K562 (cell line): ENCODE measurements around the gene DTD1. TPM values are rescaled to one million over a fixed set of nuclear protein-coding genes. Genes with fewer than 3 reads are reported as not detected.

Experiments
- ATAC-seq: fragments of 200-7000 bp; cut with Tn5 transposase; 3 replicates; pipeline ENCODE4 v1.9.1; 2020; ENCODE audit warnings: moderate library complexity
- BruUV-seq: library from RNA; stranded (reverse); fragments of 400-500 nt; replicated peaks from 2 replicates; lab custom pipeline; 2021; lab: Mats Ljungman, UMichigan
- CTCF ChIA-PET: fragments of 300-600 bp; formaldehyde crosslinking; extraction: SDS; loops from one replicate; lab custom pipeline; 2021; ENCODE audit warnings: low intra/inter-chr PET ratio; lab: Yijun Ruan, JAX
- POLR2A ChIA-PET: fragments of 300-600, 350-650 bp; sonication (Branson Sonifier 250); formaldehyde crosslinking; extraction: SDS; loops from one replicate; lab custom pipeline; 2021; ENCODE audit warnings: antibody characterized with exemption, inconsistent platforms; lab: Yijun Ruan, JAX
- DNase-seq, 4 experiments: peaks; one replicate each; pipeline versions ENCODE4 v3.0.0 to v3.0.0-alpha.2; 2011 to 2018; ENCODE audit warnings: low spot score in 3 of 4, mixed read lengths in 3 of 4; ENCODE audit errors: extremely low read depth in 1 of 4
- FAIRE-seq: peaks from 2 replicates; lab custom pipeline; 2011; peaks lifted over from hg19 to GRCh38; lab: Jason Lieb, UNC
- H2AFZ ChIP-seq: 2 replicates; pipeline ENCODE4 v1.6.0; 2011; ENCODE audit warnings: low read depth, low read length, control low read depth, inconsistent platforms
- H3K27ac ChIP-seq: fragments of 200-600 bp; 3 replicates; pipeline ENCODE4 v1.8.0; 2011; ENCODE audit warnings: low read depth, mild to moderate bottlenecking, control low read depth, inconsistent platforms, low read length, moderate library complexity, mixed read lengths; ENCODE audit errors: extremely low read depth
- H3K27me3 ChIP-seq, 2 experiments: fragments of 300-600 bp in 1 of 2; 2 replicates in 1 of 2; 3 replicates in 1 of 2; pipeline versions ENCODE4 v1.6.0 to v1.8.0; 2011; ENCODE audit warnings: inconsistent platforms in 2 of 2, low read length in 2 of 2, mild to moderate bottlenecking in 1 of 2, mixed read lengths in 1 of 2, moderate library complexity in 1 of 2; ENCODE audit not compliant: control insufficient read depth in 2 of 2, insufficient read depth in 2 of 2
- H3K36me3 ChIP-seq: fragments of 300-600 bp; 3 replicates; pipeline ENCODE4 v1.8.0; 2011; ENCODE audit warnings: mild to moderate bottlenecking, low read length, inconsistent platforms; ENCODE audit not compliant: control insufficient read depth, insufficient read depth
- H3K4me1 ChIP-seq, 2 experiments: fragments of 200-600 bp in 1 of 2; replicated peaks in 1 of 2; 2 replicates in 1 of 2; 3 replicates in 1 of 2; pipeline versions ENCODE4 v1.5.1 to v1.8.0; 2011; ENCODE audit warnings: inconsistent platforms in 2 of 2, low read length in 2 of 2, mild to moderate bottlenecking in 1 of 2, mixed read lengths in 1 of 2, moderate library complexity in 1 of 2; ENCODE audit not compliant: control insufficient read depth in 2 of 2, insufficient read depth in 2 of 2
- H3K4me2 ChIP-seq: 2 replicates; pipeline ENCODE4 v1.6.1; 2011; ENCODE audit warnings: low read length, control low read depth, inconsistent platforms, mixed read lengths; ENCODE audit not compliant: insufficient read depth
- H3K4me3 ChIP-seq: fragments of 200-600 bp; sonication (generic), shearing (Covaris generic); 2 replicates; pipeline ENCODE4 v1.5.1; 2016; ENCODE audit warnings: control low read depth, inconsistent platforms
- H3K79me2 ChIP-seq: fragments of 200-600 bp; 3 replicates; pipeline ENCODE4 v1.8.0; 2011; ENCODE audit warnings: low read length, inconsistent platforms; ENCODE audit not compliant: control insufficient read depth, insufficient read depth
- H3K9ac ChIP-seq, 2 experiments: 2 replicates each; pipeline versions ENCODE4 v1.6.0 to v1.6.1; 2011; ENCODE audit warnings: low read depth in 2 of 2, low read length in 2 of 2, control low read depth in 1 of 2, inconsistent platforms in 1 of 2, mild to moderate bottlenecking in 1 of 2, mixed read lengths in 1 of 2; ENCODE audit not compliant: insufficient read depth in 1 of 2
- H3K9me1 ChIP-seq: one replicate; pipeline ENCODE4 v1.6.0; 2011; ENCODE audit warnings: inconsistent platforms, mild to moderate bottlenecking, low read length, moderate library complexity; ENCODE audit not compliant: control insufficient read depth, insufficient read depth
- H3K9me3 ChIP-seq: replicated peaks from 2 replicates; pipeline ENCODE4 v1.5.1; 2011; ENCODE audit warnings: low read depth, low read length, inconsistent platforms; ENCODE audit not compliant: control insufficient read depth, insufficient read depth
- H4K20me1 ChIP-seq: replicated peaks from 2 replicates; pipeline ENCODE4 v1.6.1; 2011; ENCODE audit warnings: low read length, inconsistent platforms, mixed read lengths; ENCODE audit not compliant: control insufficient read depth, insufficient read depth
- CHD2 ChIP-seq: IDR thresholded peaks from 2 replicates; pipeline ENCODE4 v1.6.1; 2011; ENCODE audit warnings: low read depth, low read length
- CREM ChIP-seq: IDR thresholded peaks from 2 replicates; pipeline ENCODE4 v1.6.1; 2014; ENCODE audit warnings: antibody characterized with exemption, low read depth
- ELF2 ChIP-seq: fragments of 250-450 bp; sonication (Bioruptor Pico); IDR thresholded peaks from 2 replicates; pipeline ENCODE4 v1.5.0; 2021; ENCODE audit warnings: mild to moderate bottlenecking
- FOXA1 ChIP-seq: fragments of 450-650 bp; IDR thresholded peaks from 2 replicates; pipeline ENCODE4 v1.6.1; 2016; ENCODE audit warnings: mild to moderate bottlenecking, borderline replicate concordance
- HES1 ChIP-seq: fragments of 450-650 bp; IDR thresholded peaks from 2 replicates; pipeline ENCODE4 v1.6.1; 2016; ENCODE audit warnings: low read depth, mild to moderate bottlenecking, moderate library complexity
- HMBOX1 ChIP-seq: sonication (generic); IDR thresholded peaks from 2 replicates; pipeline ENCODE4 v1.6.1; 2016
- KAT7 ChIP-seq: sonication (generic); formaldehyde crosslinking; IDR thresholded peaks from 2 replicates; pipeline ENCODE4 v1.8.0; 2022; ENCODE audit warnings: missing genetic modification reagents, mild to moderate bottlenecking, borderline replicate concordance
- MBD2 ChIP-seq: sonication (generic); IDR thresholded peaks from 2 replicates; pipeline ENCODE4 v1.6.1; 2016; ENCODE audit warnings: low read depth, borderline replicate concordance
- MXD1 ChIP-seq: fragments of 250-450 bp; sonication (Bioruptor Pico); IDR thresholded peaks from 2 replicates; pipeline ENCODE4 v1.8.0; 2021; ENCODE audit warnings: borderline replicate concordance, mild to moderate bottlenecking, moderate library complexity; ENCODE audit not compliant: poor library complexity, severe bottlenecking
- SETDB1 ChIP-seq: IDR thresholded peaks from one replicate; pipeline ENCODE4 v1.6.1; 2012; ENCODE audit warnings: low read length, control low read depth, inconsistent platforms
- SLC30A9 ChIP-seq: fragments of 250-450 bp; sonication (Bioruptor Pico); IDR thresholded peaks from 2 replicates; pipeline ENCODE4 v1.8.0; 2022; ENCODE audit warnings: mild to moderate bottlenecking, moderate library complexity
- TCF15 ChIP-seq: fragments of 250-450 bp; sonication (Bioruptor Pico); IDR thresholded peaks from 2 replicates; pipeline ENCODE4 v1.8.0; 2022; ENCODE audit warnings: moderate library complexity, mild to moderate bottlenecking, inconsistent platforms
- THAP7 ChIP-seq: fragments of 250-450 bp; sonication (Bioruptor Pico); IDR thresholded peaks from 2 replicates; pipeline ENCODE4 v1.5.0; 2021
- ZZZ3 ChIP-seq: fragments of 450-650 bp; IDR thresholded peaks from 2 replicates; pipeline ENCODE4 v1.6.1; 2016; ENCODE audit warnings: antibody characterized with exemption, mild to moderate bottlenecking, moderate library complexity
- WGBS: fragments of 100-300 bp; shearing (Covaris generic); methylation state at CpG from one replicate; pipeline ENCODE4 v1.1.6; 2016; ENCODE audit warnings: low coverage, mixed read lengths; ENCODE audit not compliant: insufficient coverage; ENCODE audit errors: missing lambda C conversion rate; 5-methylcytosine and 5-hydroxymethylcytosine counted together
- in situ Hi-C: fragments of 300-500 bp; cut with MboI; formaldehyde crosslinking; loops from 4 replicates; pipeline ENCODE4 v1.15.0; 2018; ENCODE audit warnings: inconsistent platforms, mixed read lengths
- intact Hi-C: fragments of 100-400 bp; cut with micrococcal nuclease; formaldehyde crosslinking; loops from 2 replicates; pipeline ENCODE4 v1.14.2; 2022
- polyA plus RNA-seq, 8 experiments: library from polyadenylated mRNA; depleted of rRNA in 4 of 8; stranded (reverse) in 5 of 8; unstranded in 3 of 8; fragments of >200 nt; fragmentation: Nextera tagmentation in 2 of 8; fragmentation: Illumina TruSeq in 1 of 8; extraction: Ambion mirVana in 2 of 8; extraction: Trizol in 1 of 8; gene quantifications; 2 replicates each; pipeline versions ENCODE4 v1.2.1 to v1.2.3, GENCODE V29; 2011 to 2014; ENCODE audit warnings: inconsistent platforms in 1 of 8, missing spikeins in 1 of 8
- total RNA-seq, 7 experiments: library from RNA; depleted of rRNA in 6 of 7; stranded (reverse); fragments of >200 nt in 6 of 7; fragmentation: Illumina TruSeq in 2 of 7; extraction: Trizol in 2 of 7; gene quantifications; 2 replicates each; pipeline versions ENCODE4 v1.2.1 to v1.2.3, GENCODE V29; 2011 to 2021; ENCODE audit warnings: low replicate concordance in 1 of 7

The DTD1 gene
- total and polyA plus RNA-seq, 9 of the 15 experiments (the other 6 are each of a cell fraction or from before 2014, with no cell fraction given) = 5.7 to 28.6 (median 26.8) TPM

- Histone ChIP-seq H3K79me2 (no peaks in the 10 kb centered on the region), H3K9me3 (no peaks in the 10 kb centered on the region), H2AFZ (no peak overlapping the region), H3K36me3 (no peaks in the 10 kb centered on the region), H3K4me3 (no peak overlapping the region), H3K9ac (no peak overlapping the region), H3K4me1 (no peaks in the 10 kb centered on the region), H3K27me3 (no peaks in the 10 kb centered on the region), H3K27ac (no peak overlapping the region), H4K20me1 (0 out of 2 replicates have a peak, but pooled peaks cover 7% of the 10 kb centered on the region), H3K4me2 (no peak overlapping the region), H3K9me1 (no peaks in the 10 kb centered on the region)
- no peak for FAIRE-seq
- ChIA-PET CTCF (no interaction called here), POLR2A (no interaction called here)
- TF ChIP-seq ELF2 (CRISPR knock-in tag) = no peak
- TF ChIP-seq ZZZ3 = no peak
- TF ChIP-seq THAP7 = no peak
- TF ChIP-seq KAT7 (CRISPR knock-in tag) = no peak
- TF ChIP-seq CHD2 = no peak
- no peak for TF ChIP-seq HMBOX1
- no peak for TF ChIP-seq MBD2
- no peak for TF ChIP-seq MXD1 (CRISPR knock-in tag)
- TF ChIP-seq CREM = no peak
- TF ChIP-seq FOXA1 = no peak
- TF ChIP-seq HES1 = no peak
- TF ChIP-seq SETDB1 = no peak
- no peak for TF ChIP-seq SLC30A9 (CRISPR knock-in tag)
- TF ChIP-seq TCF15 (CRISPR knock-in tag) = no peak
- intact Hi-C loops (no loop called here), in situ Hi-C loops (no loop called here)
- no peak for DNase-seq
- no peak for ATAC-seq
- BruUV-seq = no TSS peak
- WGBS = 0% methylated on average over 1 of the region's 1 CpG
These were observed 129.2 kb downstream of the DTD1 start for GRCh38 chr20:18717062-18717461.
